HG03558 (cell line): ENCODE data around the gene RTF1.
A peak's percentile ranks its signal among the peaks of the same experiment; 100 is the strongest.

Experiments
- ATAC-seq: cut with Tn5 transposase; IDR thresholded peaks from one replicate; pipeline ENCODE4 v1.9.1; 2021; ENCODE audit warnings: moderate number of reproducible peaks; ENCODE audit not compliant: unreplicated experiment; ENCODE audit errors: extremely low read depth

RTF1 gene

GRCh38 chr15:41484937-41485625, 68.2 kb downstream of the RTF1 start:
- no peak for ATAC-seq

- no peak for ATAC-seq
Observed at GRCh38 chr15:41486286-41486685, 69.4 kb downstream of the RTF1 start.

- no peak for ATAC-seq
Observed at GRCh38 chr15:41487381-41487780, 70.5 kb downstream of the RTF1 start.

- no peak for ATAC-seq
Observed at GRCh38 chr15:41487802-41488201, 70.9 kb downstream of the RTF1 start.

GRCh38 chr15:41489641-41490040, 72.7 kb downstream of the RTF1 start:
- no peak for ATAC-seq

- no peak for ATAC-seq
Observed at GRCh38 chr15:41490355-41490754, 73.5 kb downstream of the RTF1 start.

- no peak for ATAC-seq
Observed at GRCh38 chr15:41491889-41492288, 75.0 kb downstream of the RTF1 start.

GRCh38 chr15:41492597-41493204, 75.8 kb downstream of the RTF1 start:
- no peak for ATAC-seq

GRCh38 chr15:41493205-41493901, 76.5 kb downstream of the RTF1 start, which contains the start of gene ITPKA:
TSS of gene ITPKA (plus strand) at chr15:41493874. CDS start at chr15:41493928, 54 bp downstream.
- ATAC-seq, result peak; percentile 46

GRCh38 chr15:41493902-41494189, 77.0 kb downstream of the RTF1 start:
- ATAC-seq, result no peak

GRCh38 chr15:41494190-41494921, 77.5 kb downstream of the RTF1 start:
- ATAC-seq, result no peak

- ATAC-seq, result no peak
Observed at GRCh38 chr15:41494922-41495735, 78.2 kb downstream of the RTF1 start.

GRCh38 chr15:41495736-41496599, 79.1 kb downstream of the RTF1 start:
- ATAC-seq, result no peak

GRCh38 chr15:41498657-41499056, 81.8 kb downstream of the RTF1 start:
- ATAC-seq, result no peak

- no peak for ATAC-seq
Observed at GRCh38 chr15:41499109-41499851, 82.4 kb downstream of the RTF1 start.

- no peak for ATAC-seq
Observed at GRCh38 chr15:41501191-41501917, 84.5 kb downstream of the RTF1 start.

- no peak for ATAC-seq
Observed at GRCh38 chr15:41501931-41502794, 85.3 kb downstream of the RTF1 start.
